Left ventricle myocardium inferior (tissue), 1 donor: ENCODE data around the gene EFTUD2. TPM values are rescaled to one million over a fixed set of nuclear protein-coding genes. Genes with fewer than 3 reads are reported as not detected.

Experiments used
- DNase-seq: peaks from one replicate; pipeline ENCODE4 v3.0.0-alpha.2; 2020
- H3K27ac ChIP-seq: fragments of 200-600 bp; replicated peaks from 2 replicates; pipeline ENCODE4 v1.8.0; 2021
- H3K27me3 ChIP-seq: fragments of 200-600 bp; 2 replicates; pipeline ENCODE4 v1.8.0; 2021; ENCODE audit warnings: low read depth
- H3K36me3 ChIP-seq: fragments of 200-600 bp; 2 replicates; pipeline ENCODE4 v1.8.0; 2021
- H3K4me1 ChIP-seq: fragments of 200-600 bp; 2 replicates; pipeline ENCODE4 v1.8.0; 2021
- H3K4me3 ChIP-seq: fragments of 200-600 bp; 2 replicates; pipeline ENCODE4 v1.8.0; 2021; ENCODE audit warnings: mild to moderate bottlenecking, moderate library complexity
- H3K9me3 ChIP-seq: fragments of 200-600 bp; replicated peaks from 2 replicates; pipeline ENCODE4 v1.8.0; 2021
- intact Hi-C: fragments of 100-400 bp; cut with micrococcal nuclease; formaldehyde crosslinking; loops from one replicate; pipeline ENCODE4 v1.11.0; 2022
- total RNA-seq: library from RNA; stranded (reverse); fragmentation: NEBNext Ultra II Directional; extraction: Animal tissue kit (Norgen Biotek cat#: 25700); gene quantifications from one replicate; pipeline ENCODE4 v1.2.1, GENCODE V29; 2021
- TF ChIP-seq, protein P1 (sequence below): fragments of 200-600 bp; IDR thresholded peaks from 2 replicates; pipeline ENCODE4 v1.8.0; 2021; ENCODE audit warnings: antibody characterized with exemption, mild to moderate bottlenecking, borderline replicate concordance
- donor health status: DM: no; HTN: yes; CAD: no; lungs with severe emphysema.

EFTUD2 gene
- total RNA-seq, 1 donor from 2014 or later = 62.0 TPM

GRCh38 chr17:44941712-44942331 is 42.6 kb upstream of the EFTUD2 start:
- peak overlapping the region; percentile 23 for H3K27ac ChIP-seq
- TF ChIP-seq, protein P1, sequence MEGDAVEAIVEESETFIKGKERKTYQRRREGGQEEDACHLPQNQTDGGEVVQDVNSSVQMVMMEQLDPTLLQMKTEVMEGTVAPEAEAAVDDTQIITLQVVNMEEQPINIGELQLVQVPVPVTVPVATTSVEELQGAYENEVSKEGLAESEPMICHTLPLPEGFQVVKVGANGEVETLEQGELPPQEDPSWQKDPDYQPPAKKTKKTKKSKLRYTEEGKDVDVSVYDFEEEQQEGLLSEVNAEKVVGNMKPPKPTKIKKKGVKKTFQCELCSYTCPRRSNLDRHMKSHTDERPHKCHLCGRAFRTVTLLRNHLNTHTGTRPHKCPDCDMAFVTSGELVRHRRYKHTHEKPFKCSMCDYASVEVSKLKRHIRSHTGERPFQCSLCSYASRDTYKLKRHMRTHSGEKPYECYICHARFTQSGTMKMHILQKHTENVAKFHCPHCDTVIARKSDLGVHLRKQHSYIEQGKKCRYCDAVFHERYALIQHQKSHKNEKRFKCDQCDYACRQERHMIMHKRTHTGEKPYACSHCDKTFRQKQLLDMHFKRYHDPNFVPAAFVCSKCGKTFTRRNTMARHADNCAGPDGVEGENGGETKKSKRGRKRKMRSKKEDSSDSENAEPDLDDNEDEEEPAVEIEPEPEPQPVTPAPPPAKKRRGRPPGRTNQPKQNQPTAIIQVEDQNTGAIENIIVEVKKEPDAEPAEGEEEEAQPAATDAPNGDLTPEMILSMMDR = no peak
- H3K9me3 ChIP-seq = peaks cover 10% of the 10 kb centered on the region
- DNase-seq = no peak
- H3K36me3 ChIP-seq = no peaks in the 10 kb centered on the region
- H3K27me3 ChIP-seq = no peaks in the 10 kb centered on the region
- H3K4me1 ChIP-seq = peaks cover 23% of the 10 kb centered on the region
- H3K4me3 ChIP-seq = no peak overlapping the region
- intact Hi-C loops = no loop called here

GRCh38 chr17:44940768-44941167 is 41.5 kb upstream of the EFTUD2 start:
- TF ChIP-seq, protein P1 = no peak
- Histone ChIP-seq H3K27ac (no peak overlapping the region), H3K27me3 (no peaks in the 10 kb centered on the region), H3K4me3 (no peak overlapping the region), H3K9me3 (peaks cover 10% of the 10 kb centered on the region), H3K4me1 (peaks cover 21% of the 10 kb centered on the region), H3K36me3 (no peaks in the 10 kb centered on the region)
- no peak for DNase-seq
- intact Hi-C loops = no loop called here

- H3K4me3 ChIP-seq = no peak overlapping the region
- H3K4me1 ChIP-seq = peaks cover 21% of the 10 kb centered on the region
- intact Hi-C loops = no loop called here
- H3K9me3 ChIP-seq = peaks cover 10% of the 10 kb centered on the region
- no peak overlapping the region for H3K27ac ChIP-seq
- DNase-seq = no peak
- no peaks in the 10 kb centered on the region for H3K27me3 ChIP-seq
- no peaks in the 10 kb centered on the region for H3K36me3 ChIP-seq
- TF ChIP-seq, protein P1 = no peak
Measured at GRCh38 chr17:44940317-44940716, 41.1 kb upstream of the EFTUD2 start.

DNA sequence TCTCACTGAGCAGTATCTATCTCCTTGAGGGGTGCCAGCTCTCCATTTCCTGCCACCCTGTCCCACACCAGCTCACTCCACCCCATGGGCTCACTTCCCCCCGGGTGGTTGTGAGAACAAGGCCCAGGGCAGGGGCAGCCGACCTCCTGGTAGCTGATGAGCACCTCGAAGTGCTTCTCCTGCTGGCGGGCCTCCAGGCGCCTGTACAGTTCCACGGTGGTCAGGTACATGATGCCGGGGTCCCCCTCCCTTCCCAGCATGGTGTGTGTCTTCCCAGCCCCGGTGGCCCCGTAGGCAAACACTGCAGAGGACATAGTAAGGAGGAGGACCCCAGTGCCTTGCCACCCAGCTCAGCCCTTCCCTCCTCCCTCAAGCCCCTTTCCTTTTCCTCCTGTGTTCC is 35.9 kb upstream of the EFTUD2 start:
- no peaks in the 10 kb centered on the region for H3K36me3 ChIP-seq
- TF ChIP-seq, protein P1 = no peak
- no peak overlapping the region for H3K4me3 ChIP-seq
- H3K27ac ChIP-seq = no peak overlapping the region
- H3K4me1 ChIP-seq = peaks cover 42% of the 10 kb centered on the region
- no peaks in the 10 kb centered on the region for H3K27me3 ChIP-seq
- intact Hi-C loops = no loop called here
- no peak for DNase-seq
- peaks cover 10% of the 10 kb centered on the region for H3K9me3 ChIP-seq

DNA sequence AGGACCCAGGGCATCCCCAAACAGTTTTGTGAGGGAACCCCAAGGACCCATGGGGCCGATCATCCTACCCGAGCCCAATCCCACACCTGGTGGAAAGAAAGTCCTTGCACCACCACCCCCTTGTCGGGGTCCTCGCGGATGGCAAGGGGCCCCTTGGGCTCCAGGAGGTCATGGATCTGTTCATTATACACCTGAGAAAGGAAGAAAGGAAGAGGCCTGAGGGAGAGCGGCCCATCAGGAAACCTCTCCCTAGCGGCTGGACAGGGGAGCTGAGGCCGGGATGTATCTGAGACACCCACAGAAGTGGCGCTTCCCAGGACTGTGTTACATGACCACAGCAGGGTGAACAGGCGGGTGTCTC is 35.5 kb upstream of the EFTUD2 start:
- TF ChIP-seq, protein P1 = no peak
- peaks cover 38% of the 10 kb centered on the region for H3K4me1 ChIP-seq
- intact Hi-C loops = no loop called here

More for the DNA sequence above, 35.5 kb upstream of the EFTUD2 start:
- no peaks in the 10 kb centered on the region for H3K27me3 ChIP-seq
- H3K36me3 ChIP-seq = no peaks in the 10 kb centered on the region
- no peak for DNase-seq
- no peak overlapping the region for H3K27ac ChIP-seq
- H3K9me3 ChIP-seq = peaks cover 10% of the 10 kb centered on the region
- H3K4me3 ChIP-seq = no peak overlapping the region
